ENCODE measurements around the gene DNAH7.
A peak's percentile ranks its signal among the peaks of the same experiment; 100 is the strongest.
"Not testable (repeated sequence)": the region's sequence is repeated elsewhere in the genome, so short reads cannot be mapped to it uniquely, and the experiment has no call there.

The DNAH7 gene

DNA sequence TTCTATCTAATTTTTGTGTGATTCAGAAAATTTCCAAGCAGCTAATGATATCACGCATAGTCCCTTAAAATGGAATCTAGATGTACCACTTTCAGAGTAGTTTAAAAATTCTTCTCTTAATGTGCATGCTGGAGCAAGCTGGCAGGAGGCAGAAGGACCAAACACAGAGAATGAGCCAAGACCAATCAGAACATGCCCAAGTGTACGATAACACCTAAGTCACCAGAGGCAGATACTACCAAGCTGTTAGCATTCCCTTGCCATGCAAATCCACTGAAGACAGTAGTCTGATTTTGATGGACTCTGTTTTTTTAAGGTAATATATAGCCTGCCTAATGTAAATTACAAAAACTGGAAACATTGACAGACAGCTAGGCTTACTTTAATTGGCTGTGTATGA is 109.3 kb downstream of the DNAH7 start:
- no peak for DNase-seq

- DNase-seq, result no peak
Observed at GRCh38 chr2:195956725-195957124, 111.9 kb downstream of the DNAH7 start.

- DNase-seq, result no peak
Observed at GRCh38 chr2:195945056-195945455, 123.6 kb downstream of the DNAH7 start.

GRCh38 chr2:195937176-195937575 is 131.5 kb downstream of the DNAH7 start:
- DNase-seq, result no peak

- DNase-seq, result no peak
Observed at GRCh38 chr2:195934484-195934883, 134.2 kb downstream of the DNAH7 start.

DNA sequence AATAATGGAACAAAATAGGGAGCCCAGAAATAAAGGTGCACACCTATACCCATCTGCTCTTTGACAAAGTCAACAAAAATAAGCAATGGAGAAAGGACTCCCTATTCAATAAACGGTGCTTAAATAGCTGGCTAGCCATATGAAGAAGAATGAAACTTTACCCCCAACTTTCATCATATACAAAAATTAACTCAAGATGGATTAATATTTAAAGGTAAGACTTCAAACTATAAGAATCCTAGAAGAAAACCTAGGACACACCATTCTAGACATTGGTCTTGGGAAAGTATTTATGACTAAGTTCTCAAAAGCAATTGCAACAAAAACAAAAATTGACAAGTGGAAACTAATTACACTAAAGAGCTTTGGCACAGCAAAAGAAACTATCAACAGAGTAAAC is 139.1 kb downstream of the DNAH7 start:
- DNase-seq, result no peak

DNA sequence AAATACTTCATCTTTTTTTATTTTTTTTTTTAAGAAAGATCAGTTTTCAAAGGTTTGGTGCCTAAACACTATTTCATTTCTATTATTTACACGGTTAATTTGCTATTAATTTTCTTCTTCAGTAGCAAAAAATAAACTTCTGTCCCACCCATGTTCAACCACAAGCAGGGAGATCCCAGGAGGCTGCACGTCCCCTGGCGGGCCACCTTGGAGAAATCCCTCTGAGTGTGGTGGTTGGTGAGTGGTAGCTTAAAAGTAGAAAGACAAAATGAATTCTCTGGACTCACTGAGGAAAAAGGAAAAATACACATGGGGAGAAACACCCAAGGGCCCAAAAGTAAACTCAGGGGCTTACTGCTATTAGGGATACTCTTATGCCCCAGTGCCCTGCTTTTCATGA is 143.5 kb downstream of the DNAH7 start:
- DNase-seq, result no peak

DNA sequence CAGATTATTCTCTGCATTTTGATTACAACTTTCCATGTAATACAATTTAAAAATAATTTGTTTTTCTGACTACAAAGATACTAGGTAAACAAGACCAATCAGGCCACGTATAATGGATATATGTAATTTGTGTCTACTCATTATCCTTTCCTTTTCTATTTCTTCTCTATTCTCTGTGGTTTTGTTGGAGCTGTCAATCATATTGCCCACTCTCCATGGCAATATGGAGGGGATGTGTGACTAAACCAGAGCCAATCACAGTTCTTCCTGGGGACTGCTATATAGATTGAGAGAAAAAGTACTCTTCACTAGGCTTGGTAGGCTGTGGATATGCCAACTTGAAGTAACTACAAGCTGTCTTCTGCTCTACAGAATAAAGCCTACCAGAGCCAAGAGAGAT is 144.7 kb downstream of the DNAH7 start:
- DNase-seq, result no peak

DNA sequence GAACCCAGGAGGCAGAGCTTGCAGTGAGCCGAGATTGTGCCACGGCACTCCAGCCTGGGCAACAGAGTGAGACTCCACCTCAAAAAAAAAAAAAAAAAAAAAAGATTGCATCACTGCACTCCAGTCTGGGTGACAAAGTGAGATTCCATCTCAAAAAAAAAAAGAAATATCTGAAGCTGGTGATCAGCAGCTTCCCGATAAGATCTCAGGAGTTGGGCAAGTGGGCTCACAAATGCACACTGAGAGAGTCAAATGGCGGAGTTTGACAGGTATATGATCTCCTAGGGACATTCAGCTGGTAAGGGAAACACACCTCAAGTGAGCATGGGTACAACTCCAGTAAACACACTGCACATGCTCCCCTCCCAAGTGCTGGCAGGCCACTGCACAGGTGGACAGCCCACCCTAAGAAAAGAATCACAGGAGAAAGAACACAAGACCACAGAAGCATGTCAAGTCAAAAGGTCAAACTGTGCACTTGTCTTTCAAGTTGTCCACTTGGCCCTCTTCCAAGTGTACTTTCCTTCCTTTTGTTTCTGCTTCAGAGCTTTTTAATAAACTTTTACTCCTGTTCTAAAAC is 151.5 kb downstream of the DNAH7 start:
- DNase-seq, result not testable (repeated sequence)

- DNase-seq, result no peak
Observed at GRCh38 chr2:195912079-195912478, 156.6 kb downstream of the DNAH7 start.

DNA sequence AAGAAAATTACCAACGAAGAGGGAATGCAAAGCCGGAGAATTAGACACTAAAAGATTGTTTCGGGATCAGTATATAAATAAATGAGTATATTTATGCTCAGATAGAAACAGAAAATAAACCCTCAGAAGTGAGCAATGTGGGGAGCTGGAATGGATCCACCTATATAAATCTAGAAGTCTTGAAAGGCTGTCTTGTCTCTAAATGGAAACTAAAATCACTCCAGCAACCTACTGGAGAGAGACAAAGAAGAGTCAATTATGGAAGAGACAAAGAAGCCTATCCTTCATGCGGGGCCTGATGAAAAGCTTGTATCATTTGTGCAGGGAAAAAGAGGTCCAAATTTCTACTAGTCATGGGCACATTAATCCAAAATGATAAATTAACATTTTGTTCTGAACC is 158.1 kb downstream of the DNAH7 start:
- no peak for DNase-seq

DNA sequence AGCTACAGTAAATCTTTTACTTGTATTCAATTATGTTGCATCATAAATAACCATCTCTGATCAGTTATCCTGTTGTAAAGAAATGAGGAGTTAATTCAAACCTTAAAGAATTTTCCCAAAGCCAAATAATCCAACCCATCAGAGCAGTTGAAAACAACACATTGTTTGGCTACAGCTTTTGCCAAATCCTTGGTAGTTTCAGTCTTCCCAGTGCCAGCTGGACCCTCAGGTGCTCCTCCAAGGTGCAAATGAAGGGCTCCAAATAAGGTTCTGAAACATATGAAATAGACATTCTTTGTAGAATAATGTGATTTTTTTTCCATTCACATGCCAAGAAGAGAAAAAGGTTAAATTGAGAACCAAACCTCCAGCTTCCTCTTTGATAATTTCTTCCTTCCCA is 158.7 kb downstream of the DNAH7 start:
- no peak for DNase-seq

- no peak for DNase-seq
Observed at GRCh38 chr2:195907474-195907873, 161.2 kb downstream of the DNAH7 start.

DNA sequence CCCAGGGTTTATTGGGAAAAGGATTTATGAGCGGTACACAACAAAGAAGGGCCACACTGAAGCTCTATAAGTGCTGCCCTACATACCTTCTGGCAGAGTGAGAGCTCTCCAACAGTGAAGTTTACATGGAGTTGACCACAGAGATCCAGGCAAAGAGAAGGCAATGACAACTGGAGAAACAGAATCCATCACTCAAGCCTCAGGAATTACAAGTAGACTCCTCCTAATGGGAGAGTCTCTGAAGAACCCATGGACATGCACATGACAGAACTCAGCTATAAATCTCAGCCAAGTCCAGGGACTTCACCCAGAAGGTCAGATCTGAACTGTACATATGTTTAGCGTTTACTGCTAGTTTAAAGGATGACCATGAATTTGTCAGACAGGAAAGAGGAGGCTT is 164.7 kb downstream of the DNAH7 start:
- no peak for DNase-seq

DNA sequence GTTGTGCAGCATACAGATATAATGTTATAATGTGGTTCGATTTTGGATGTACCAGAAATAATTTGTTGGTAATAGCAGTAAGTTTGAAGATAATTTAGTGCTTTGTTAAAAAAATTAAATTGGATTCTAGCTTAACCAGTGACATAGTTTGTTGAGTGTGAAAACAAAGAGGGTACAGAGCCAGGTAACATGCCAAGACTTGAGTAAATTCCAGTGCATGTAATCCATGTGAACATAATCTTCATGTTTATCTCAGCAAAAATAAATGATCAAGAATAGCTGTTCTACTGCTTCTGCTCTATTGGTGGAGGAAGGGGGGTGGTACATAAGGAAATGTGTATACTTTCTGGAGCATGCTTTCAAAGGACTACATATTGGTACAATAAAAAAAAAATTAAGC is 165.8 kb downstream of the DNAH7 start:
- DNase-seq, result no peak

- DNase-seq, result no peak
Observed at GRCh38 chr2:195899226-195899625, 169.4 kb downstream of the DNAH7 start.

- peak; percentile 90 for DNase-seq
Observed at GRCh38 chr2:195898505-195899191, 170.0 kb downstream of the DNAH7 start.

DNA sequence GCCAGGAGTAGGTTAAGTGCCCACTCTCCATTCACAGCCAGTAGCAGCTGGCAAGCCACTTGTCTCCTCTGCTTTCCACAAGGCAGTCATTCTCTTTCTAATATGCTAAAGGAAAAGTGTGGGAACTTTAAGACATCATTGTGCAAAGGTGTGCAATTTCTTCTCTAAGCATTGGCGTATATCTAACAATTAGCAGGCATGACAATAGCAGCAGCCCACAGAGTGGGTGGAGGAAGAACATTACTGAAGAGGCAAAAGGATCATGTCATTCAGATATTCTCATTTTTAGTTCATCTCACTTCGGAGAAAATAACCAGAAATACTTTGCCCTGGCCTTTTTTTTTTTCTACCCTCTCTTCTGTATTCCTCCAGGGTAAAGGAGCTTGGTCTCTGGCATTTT is 177.6 kb downstream of the DNAH7 start:
- no peak for DNase-seq

DNA sequence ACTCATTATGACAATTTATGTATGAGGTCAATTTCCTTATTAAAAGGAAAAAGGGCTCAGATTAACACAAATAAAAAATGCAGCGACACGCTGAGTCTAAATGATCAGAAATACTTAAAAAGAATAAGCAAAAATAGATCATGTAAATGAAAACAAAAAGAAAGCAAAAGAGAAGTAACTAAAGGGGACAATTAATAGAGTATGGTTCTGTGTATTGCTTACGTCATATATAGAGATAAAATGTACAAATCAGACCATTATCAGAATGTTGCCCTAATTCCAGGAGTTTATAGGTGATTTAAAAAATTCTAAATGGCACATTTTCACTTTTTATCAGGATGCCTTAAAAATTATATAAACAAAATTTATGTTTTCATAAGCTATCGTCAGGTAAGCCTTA is 189.5 kb downstream of the DNAH7 start:
- no peak for DNase-seq

DNA sequence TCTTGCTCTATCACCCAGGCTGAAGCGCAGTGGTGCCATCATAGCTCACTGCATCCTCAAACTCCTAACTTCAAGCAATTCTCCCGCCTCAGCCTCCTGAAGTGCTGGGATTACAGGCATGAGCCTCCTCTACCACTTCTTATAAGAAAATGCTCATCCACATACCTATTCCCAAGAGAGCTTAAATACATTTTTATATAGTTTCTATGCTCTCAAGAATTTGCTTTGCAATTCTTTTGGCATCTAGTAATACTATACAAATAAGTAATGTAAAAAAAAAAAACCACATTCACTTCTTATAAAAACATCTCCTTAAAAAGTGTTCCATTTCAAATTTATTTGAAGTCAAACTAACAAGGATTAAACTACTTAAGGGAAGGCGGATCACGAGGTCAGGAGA is 197.3 kb downstream of the DNAH7 start:
- DNase-seq, result no peak

GRCh38 chr2:195864316-195864715 is 204.3 kb downstream of the DNAH7 start:
- DNase-seq, result no peak

DNA sequence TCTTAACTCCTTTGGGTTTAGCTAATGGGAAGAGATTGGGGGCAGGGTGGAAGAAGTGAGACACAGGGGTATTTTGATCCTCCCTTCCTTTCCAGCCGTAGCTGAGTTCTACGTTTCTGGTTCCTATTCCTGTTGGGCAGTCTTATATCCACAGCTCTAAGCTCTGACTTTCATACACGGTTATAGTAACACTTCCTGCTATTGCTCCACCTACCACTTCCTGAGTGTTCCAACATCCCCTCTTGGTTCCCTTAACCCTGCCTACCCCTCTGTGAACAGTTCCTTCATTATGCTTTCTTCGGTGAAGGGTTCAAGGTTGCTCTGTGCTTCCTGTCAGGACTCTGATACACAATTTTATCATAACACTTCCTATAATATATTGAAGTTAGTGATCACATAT is 205.1 kb downstream of the DNAH7 start:
- no peak for DNase-seq

DNA sequence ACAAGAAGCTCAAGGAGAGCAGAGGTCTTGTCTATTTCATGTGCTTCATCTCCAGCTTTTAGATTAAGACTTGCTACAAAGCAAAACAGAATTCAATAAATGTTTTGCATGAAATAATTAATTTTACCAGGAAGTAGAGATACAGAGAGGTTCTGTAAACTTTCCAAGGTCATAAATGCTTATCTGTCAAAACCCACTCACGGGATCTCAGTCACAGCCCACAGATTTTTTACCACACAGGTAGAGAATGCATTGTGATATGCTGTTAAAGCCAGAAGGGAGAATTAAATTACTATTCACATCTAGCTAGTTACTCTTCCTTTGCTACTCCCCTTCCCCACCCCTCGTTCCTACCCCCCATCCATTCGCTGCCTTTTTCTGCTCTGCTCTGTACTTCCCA is 205.5 kb downstream of the DNAH7 start:
- DNase-seq, result no peak

- DNase-seq, result no peak
Observed at GRCh38 chr2:195861821-195862220, 206.8 kb downstream of the DNAH7 start.

- no peak for DNase-seq
Observed at GRCh38 chr2:195859513-195859912, 209.1 kb downstream of the DNAH7 start.

Measured in NCI-H1694 (cell line).